Fibroblast of skin of abdomen (primary cell): ENCODE data around the gene ARHGAP9.

ENCODE experiments used
- DNase-seq: peaks from one replicate; pipeline ENCODE4 v3.0.0-alpha.2; 2013

Gene ARHGAP9

GRCh38 chr12:57491393-57492280 is 12.0 kb upstream of the ARHGAP9 start:
- DNase-seq = no peak

- no peak for DNase-seq
Measured at GRCh38 chr12:57490126-57490525, 10.5 kb upstream of the ARHGAP9 start.

DNA sequence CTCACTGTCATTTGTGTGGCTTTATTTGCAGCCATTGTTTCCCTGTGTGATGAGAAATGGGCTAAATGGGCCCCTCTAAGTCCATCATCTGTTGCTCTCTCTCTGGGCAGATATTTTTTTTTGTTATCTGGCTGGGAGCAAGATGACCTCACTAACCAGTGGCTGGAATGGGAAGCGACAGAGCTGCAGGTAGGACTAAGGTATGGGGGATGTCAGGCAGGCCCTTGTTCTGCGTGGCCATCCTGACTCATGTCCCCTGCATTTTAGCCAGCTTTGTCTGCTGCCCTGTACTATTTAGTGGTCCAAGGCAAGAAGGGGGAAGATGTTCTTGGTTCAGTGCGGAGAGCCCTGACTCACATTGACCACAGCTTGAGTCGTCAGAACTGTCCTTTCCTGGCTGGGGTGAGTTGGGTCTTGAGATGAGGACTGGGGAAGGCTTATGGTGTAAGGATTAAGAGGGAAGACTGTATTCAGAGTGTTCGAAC is 9.5 kb upstream of the ARHGAP9 start:
- peak; percentile 24 for DNase-seq

DNA sequence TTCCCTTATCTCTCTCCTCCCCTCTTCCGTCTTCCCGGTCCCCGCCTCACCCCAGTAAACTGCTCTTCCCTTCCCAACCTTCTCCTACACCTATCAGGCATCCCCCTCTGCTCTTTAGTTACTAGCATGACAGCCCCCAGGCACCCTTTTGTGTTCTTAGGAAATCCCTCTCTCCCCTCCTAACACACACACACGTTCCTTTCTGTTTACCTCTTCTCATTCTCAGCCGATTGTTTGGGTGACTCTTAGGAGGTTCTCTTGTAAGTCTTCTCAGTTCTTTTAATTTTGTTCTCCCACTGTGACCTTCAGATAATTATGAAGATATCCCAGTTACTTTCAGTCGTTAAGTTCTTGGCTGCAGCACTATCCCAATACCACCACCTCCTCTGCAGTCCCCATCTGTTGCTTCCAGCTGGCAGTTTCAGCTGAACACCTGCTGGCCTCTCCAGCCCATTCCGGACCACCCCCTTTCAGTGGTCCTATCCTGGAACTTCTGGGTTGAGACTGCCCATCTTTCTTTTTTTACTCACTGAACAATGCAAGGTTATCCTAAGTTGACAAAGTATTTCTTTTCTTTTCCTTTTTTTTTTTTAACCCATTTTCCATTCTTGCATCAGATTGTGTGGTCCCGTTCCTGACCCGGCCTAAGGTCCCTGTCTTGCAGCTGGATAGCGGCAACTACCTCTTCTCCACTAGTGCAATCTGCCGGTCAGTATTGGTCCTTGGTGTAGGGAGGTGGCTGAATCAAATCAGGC is 8.9 kb upstream of the ARHGAP9 start:
- DNase-seq = no peak

- peak; percentile 98 for DNase-seq
Measured at GRCh38 chr12:57487597-57488401, 8.1 kb upstream of the ARHGAP9 start, which contains the start of gene MARS1. Gene MARS1, plus strand, starts transcription at chr12:57488068. Its CDS starts 23 bp downstream, at chr12:57488091.

DNA sequence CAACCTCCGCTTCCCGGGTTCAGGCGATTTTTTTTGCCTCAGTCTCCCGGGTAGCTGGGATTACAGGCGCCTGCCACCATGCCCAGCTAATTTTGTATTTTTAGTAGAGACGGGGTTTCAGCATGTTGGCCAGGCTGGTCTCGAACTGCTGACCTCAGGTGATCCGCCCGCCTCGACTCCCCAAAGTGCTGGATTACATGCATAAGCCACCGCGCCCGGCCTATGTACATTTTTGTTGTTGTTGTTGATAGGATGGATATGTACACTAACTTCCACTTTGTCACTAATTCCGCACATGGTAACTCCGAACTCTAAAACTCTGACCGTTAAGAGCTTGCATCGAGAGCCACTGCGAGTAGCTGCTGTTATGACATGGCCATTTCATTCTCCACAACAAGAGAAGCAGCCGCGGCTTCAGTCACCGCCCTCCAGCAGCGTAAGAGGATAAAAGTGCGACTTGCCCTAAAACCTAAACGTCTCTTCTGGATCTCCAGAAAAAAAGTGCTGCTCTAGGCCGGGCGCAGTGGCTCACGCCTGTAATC is 7.5 kb upstream of the ARHGAP9 start:
- no peak for DNase-seq

DNA sequence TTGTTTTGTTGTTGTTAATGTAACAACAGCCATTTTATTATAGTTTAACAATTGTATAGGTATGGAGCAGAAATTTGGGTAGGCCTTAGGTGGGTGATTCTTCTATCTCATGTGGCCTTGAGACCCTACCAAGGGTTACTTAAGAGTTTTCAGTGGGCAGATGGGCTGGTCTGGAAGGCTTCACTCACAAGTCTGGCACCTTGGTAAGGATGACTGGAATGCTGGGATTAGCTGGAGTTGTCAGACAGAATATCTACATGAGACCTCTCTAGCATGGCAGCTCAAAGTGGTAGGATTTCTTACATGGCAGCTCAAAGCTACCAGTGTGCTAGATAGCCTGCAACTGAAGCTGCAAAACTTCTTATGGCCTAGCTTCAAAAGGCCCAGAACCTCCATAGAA is 6.0 kb upstream of the ARHGAP9 start:
- DNase-seq = no peak

DNA sequence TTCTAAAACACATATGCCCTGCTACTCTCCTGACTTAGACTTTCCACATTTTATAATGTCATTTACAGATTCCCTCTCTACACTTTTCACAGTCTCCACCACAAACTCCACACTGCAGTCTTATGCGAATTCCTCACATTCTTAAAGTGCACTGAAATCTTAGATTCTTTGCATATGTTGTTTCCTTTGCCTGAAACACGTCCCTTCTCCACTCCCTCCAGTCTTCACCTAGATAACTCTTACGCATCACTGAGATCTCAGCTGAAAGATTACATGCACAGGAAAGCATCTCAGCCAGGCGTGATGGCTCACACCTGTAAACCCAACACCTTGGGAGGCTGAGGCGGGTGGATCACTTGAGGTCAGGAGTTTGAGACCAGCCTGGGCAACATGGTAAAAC is 3.8 kb upstream of the ARHGAP9 start:
- DNase-seq = peak; percentile 83

DNA sequence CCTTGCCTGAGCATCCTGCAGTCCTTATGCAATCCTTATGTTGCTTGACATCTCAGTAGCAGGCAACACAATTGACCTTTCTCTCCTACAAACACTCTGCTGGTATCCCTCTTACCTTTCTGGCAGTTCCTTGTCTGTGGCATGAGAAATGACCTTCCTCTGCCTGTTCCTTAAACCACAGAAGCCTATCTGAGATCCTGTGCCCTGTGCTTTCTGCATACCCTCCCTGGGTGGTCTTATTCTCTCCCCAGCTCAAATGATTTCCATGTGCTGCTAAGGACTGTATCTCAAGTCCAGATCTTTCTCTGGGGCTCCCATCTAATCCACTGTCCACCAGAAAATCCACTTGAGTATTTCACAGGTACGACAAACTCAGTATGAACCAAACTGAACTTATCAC is 2.0 kb upstream of the ARHGAP9 start:
- DNase-seq = no peak

DNA sequence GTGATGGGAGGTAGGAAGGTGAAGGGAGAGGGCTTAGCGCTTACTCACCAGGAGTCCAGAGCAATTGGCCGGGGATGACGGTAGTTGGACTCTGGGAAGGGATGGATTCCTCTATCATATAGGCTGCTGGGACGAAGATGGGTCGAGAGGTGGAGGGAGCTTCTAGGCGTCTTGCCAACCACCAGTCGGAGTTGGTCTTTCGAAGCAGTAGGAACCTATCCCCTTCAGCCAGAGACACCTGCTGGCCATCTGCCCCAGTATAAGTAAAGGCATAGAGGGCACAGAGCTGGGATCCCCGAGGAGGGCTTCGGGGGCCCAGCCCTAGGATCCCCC is 657 bp downstream of the ARHGAP9 start:
- DNase-seq = no peak

DNA sequence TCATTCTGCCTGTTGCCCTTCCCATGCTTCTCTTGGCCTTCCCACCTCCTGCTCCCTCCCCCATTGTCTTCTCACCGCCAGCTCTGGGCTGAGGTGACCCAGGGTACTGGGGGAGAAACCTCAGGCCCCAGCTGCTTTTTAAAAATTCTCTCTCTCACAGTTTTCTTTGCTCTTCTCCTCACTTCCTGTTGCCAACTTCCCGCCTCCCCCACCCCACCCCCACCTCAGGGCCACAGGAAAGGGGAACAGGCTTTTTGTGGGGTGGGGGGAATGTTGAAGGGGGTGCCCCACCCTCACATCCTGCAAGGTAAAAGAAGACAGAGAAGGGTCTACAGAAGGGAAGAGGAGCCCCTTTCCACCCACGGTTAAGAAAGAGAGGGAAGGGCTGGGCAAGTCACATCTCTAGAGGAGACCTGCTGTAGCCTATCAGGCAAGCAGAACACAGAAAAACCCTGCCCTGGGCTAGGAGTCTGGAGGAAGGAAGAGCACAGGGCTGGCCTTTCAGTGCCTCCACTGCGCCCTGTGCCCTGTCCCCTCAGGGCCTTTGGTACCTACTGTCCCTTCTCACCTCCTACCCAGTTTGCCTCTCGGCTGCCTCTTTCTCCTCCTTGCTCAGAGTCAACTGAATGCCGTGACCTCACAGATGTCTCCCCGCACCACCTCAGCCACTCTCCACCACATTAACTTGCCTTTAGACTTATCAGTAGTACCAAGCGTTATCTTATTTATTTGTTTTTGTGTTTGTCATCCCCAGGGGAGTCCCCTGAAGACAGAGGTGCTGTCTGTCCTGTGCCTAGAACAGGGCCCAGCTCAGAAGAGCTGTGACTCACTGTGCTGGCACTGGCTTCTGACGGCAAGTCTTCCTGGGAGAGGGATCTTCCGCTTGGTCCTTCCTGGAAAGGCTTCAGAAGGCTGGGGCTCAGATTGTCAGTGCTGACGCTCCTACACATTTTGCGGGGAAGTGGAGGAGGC is 1.7 kb downstream of the ARHGAP9 start:
- DNase-seq = no peak

DNA sequence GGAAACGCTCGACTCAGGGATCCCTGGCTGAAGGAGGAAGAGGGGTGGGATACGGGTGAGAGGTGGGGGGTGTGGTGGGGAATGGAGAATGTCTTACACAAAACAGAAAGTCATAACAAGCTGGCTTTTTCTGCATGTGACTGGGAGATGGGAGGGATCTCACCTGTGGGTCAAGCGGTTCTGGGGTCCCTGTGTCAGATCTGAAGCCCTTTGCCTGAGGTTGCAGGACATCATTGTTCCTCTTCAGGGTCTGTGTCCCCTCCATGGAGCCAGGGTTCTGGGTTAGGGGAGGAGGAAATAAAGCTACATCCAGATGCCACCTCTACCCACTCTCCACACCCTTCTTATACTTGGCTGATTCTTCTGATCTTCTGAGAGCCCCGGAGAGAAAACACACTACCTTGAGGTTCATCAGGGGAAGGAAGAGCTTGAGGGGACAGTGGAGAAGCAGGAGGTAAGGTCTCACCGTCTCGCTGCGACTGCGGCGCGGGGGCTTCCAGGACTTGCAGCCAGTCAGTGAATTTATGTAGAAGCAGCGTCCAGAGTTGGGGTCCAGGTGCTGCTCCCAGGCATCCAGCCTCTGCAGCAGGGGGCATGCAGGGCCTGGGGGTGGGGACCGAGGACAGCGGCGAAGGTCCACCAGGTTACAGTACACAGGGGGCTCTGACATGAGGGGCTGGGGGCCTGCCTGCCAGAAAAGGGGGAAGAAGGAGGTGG is 2.5 kb downstream of the ARHGAP9 start:
- no peak for DNase-seq

- no peak for DNase-seq
Measured at GRCh38 chr12:57476162-57476992, 3.3 kb downstream of the ARHGAP9 start.

- DNase-seq = no peak
Measured at GRCh38 chr12:57475271-57476161, 4.2 kb downstream of the ARHGAP9 start.

- DNase-seq = no peak
Measured at GRCh38 chr12:57474862-57475261, 4.8 kb downstream of the ARHGAP9 start.

DNA sequence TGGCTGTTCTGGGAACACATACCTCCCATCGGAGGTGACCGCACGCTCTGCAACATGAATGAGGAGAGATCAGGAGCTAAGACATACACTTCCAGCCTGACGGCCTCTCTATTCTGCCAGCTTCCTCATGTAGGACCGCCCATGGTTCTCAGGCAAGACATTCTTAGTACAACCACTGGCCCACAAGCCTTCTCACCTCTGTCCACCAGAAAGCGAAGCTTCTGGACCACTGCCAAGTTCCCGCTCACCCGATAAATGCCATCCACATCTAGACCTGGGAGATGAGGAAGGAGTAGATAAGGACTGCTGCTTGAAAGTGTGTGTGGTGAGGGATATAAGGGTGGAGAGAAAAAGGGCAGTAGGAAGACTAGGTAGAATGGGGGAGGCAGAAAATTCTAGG is 5.2 kb downstream of the ARHGAP9 start:
- DNase-seq = no peak

DNA sequence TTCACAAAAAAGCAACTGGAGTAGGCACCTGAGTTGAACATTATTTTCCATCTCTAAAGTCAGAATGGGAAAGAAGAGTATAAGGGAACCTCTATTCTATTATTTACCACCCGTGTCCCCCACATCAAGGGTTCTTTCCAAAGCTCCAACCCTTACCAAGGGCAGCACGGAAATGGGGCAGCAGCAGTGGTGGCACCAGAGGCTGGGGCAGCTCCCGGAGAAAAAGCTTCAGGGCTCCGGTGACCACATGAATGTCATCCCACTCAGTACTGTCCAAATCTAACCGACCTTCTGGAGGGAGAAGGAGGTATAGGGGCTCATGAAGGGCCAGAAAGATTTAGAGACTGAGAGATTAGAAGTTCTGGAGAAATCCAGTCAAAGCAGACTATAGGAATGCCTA is 5.8 kb downstream of the ARHGAP9 start:
- no peak for DNase-seq

DNA sequence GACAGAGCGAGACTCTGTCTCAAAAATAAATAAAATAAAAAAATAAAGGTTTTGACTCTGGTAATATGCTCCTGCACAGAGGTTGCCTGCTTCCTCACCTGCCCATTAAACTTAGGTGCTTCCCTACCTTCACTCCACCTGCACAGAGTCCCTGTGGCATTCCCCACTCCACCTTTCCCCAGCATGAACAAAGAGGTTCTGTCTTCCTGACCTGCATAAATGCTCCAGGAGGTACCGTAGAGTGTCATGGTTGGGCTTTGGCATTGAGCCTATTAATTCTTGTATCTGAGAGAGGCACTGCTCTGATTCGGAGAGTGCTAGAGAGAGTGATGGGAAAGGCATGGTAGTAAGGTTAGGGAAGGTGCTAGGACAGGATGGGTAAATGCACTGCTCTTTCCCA is 6.3 kb downstream of the ARHGAP9 start:
- DNase-seq = no peak

DNA sequence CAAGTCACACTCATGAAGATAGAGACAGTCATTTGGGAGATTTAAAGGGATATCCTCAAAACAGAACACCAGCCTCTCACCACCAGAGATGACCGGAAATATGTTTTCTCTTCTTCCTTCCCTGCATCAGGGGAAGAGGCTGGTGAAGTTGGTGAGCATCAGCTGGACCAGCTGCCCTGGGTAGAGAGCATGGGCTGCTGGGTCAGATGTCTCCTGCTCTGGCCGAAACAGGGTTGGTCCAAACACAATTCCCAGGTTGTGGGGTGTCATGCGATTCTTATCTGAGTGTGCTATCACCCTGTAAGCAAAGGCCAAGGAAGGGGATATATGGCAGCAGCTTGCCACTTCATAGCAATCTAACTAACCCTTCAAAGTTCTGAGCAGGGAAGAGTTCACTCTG is 7.3 kb downstream of the ARHGAP9 start:
- no peak for DNase-seq
